SH-SY5Y (cell line): ENCODE data around the gene COL20A1.

Source experiments
- GATA2 ChIP-seq: IDR thresholded peaks from 2 replicates; pipeline ENCODE4 v1.6.1; 2011; ENCODE audit warnings: mild to moderate bottlenecking, low read depth, low read length
- GATA3 ChIP-seq: IDR thresholded peaks from 2 replicates; pipeline ENCODE4 v1.6.1; 2011; ENCODE audit warnings: low read depth, mild to moderate bottlenecking, low read length, moderate library complexity

DNA sequence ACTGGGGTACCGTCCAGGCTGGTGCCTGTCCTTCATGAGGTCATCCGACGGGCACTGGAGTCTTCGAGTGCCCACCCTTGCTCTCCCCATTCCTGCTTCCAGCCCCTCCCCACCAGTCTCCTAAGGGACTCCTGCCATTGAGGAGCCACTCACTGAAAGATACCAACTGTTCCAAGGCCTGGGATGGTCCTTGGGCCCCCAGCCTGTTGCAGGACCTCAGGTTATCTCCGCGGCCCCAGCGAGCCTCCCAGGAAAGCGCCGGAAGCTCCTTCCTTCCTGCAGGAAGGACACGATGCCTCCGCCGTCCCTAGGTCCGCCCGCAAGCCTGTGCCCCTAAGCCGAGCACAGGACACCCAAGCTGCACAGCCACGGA, 39.9 kb upstream of the COL20A1 start:
- TF ChIP-seq GATA2 (no peak), GATA3 (no peak)
